NT2/D1 (cell line): ENCODE data around the gene RNF186.

ENCODE experiments used
- SUZ12 ChIP-seq: IDR thresholded peaks from 2 replicates; pipeline ENCODE4 v1.6.1; 2011; ENCODE audit not compliant: insufficient read length, insufficient read depth; ENCODE audit errors: extremely low read depth
- YY1 ChIP-seq: IDR thresholded peaks from 2 replicates; pipeline ENCODE4 v1.6.1; 2011; ENCODE audit not compliant: insufficient read length, insufficient read depth
- ZNF274 ChIP-seq: IDR thresholded peaks from 2 replicates; pipeline ENCODE4 v1.6.1; 2011; ENCODE audit warnings: mild to moderate bottlenecking, low read depth, low read length

GRCh38 chr1:19773485-19773884 lies 41.6 kb downstream of the RNF186 start:
- TF ChIP-seq ZNF274: no peak
- TF ChIP-seq SUZ12: no peak
- no peak for TF ChIP-seq YY1
